HEK293T (cell line): ENCODE measurements around the gene PROK2.

ENCODE experiments used
- CTCF ChIA-PET: fragments of 350-600 bp; formaldehyde crosslinking; extraction: SDS; loops from one replicate; lab custom pipeline; 2021; ENCODE audit warnings: antibody characterized with exemption, inconsistent platforms; lab: Yijun Ruan, JAX
- POLR2A ChIA-PET: fragments of 350-600 bp; formaldehyde crosslinking; extraction: SDS; loops from one replicate; lab custom pipeline; 2020; ENCODE audit warnings: antibody characterized with exemption, inconsistent platforms; lab: Yijun Ruan, JAX
- DNase-seq: peaks from one replicate; pipeline ENCODE4 v3.0.0; 2012; ENCODE audit warnings: mixed read lengths; ENCODE audit errors: extremely low spot score
- ARNT ChIP-seq: fragments of 450-650 bp; IDR thresholded peaks from 2 replicates; pipeline ENCODE4 v1.6.1; 2017; ENCODE audit warnings: mild to moderate bottlenecking
- BHLHE40 ChIP-seq: fragments of 450-650 bp; IDR thresholded peaks from 2 replicates; pipeline ENCODE4 v1.6.1; 2016; ENCODE audit warnings: mild to moderate bottlenecking, moderate library complexity, borderline replicate concordance
- CTBP1 ChIP-seq: fragments of 450-650 bp; IDR thresholded peaks from 2 replicates; pipeline ENCODE4 v1.6.1; 2016; ENCODE audit warnings: borderline replicate concordance
- ELF4 ChIP-seq: fragments of 450-650 bp; IDR thresholded peaks from 2 replicates; pipeline ENCODE4 v1.6.1; 2017; ENCODE audit warnings: antibody characterized with exemption
- FOXA1 ChIP-seq: fragments of 450-650 bp; IDR thresholded peaks from 2 replicates; pipeline ENCODE4 v1.6.1; 2016; ENCODE audit warnings: mild to moderate bottlenecking
- FOXK2 ChIP-seq: fragments of 450-650 bp; IDR thresholded peaks from 2 replicates; pipeline ENCODE4 v1.6.1; 2016; ENCODE audit warnings: mild to moderate bottlenecking
- FOXM1 ChIP-seq: fragments of 450-650 bp; IDR thresholded peaks from 2 replicates; pipeline ENCODE4 v1.6.1; 2017; ENCODE audit warnings: mild to moderate bottlenecking, borderline replicate concordance
- HDGF ChIP-seq: fragments of 450-650 bp; IDR thresholded peaks from 2 replicates; pipeline ENCODE4 v1.6.1; 2017; ENCODE audit warnings: antibody characterized with exemption, borderline replicate concordance
- L3MBTL2 ChIP-seq: fragments of 450-650 bp; conservative IDR thresholded peaks from 2 replicates; pipeline ENCODE4 v1.6.1; 2016; ENCODE audit warnings: mild to moderate bottlenecking
- LEF1 ChIP-seq: fragments of 450-650 bp; IDR thresholded peaks from 2 replicates; pipeline ENCODE4 v1.6.1; 2017; ENCODE audit warnings: mild to moderate bottlenecking, borderline replicate concordance
- NFRKB ChIP-seq: fragments of 450-650 bp; IDR thresholded peaks from 2 replicates; pipeline ENCODE4 v1.6.1; 2016; ENCODE audit warnings: mild to moderate bottlenecking, moderate library complexity
- PKNOX1 ChIP-seq: fragments of 450-650 bp; IDR thresholded peaks from 2 replicates; pipeline ENCODE4 v1.6.1; 2016
- SP1 ChIP-seq: fragments of 450-650 bp; IDR thresholded peaks from 2 replicates; pipeline ENCODE4 v1.6.1; 2017
- SUZ12 ChIP-seq: fragments of 450-650 bp; IDR thresholded peaks from 2 replicates; pipeline ENCODE4 v1.6.1; 2016; ENCODE audit warnings: mild to moderate bottlenecking
- TARDBP ChIP-seq: fragments of 450-650 bp; IDR thresholded peaks from 2 replicates; pipeline ENCODE4 v1.6.1; 2016
- ZNF384 ChIP-seq: fragments of 450-650 bp; IDR thresholded peaks from 2 replicates; pipeline ENCODE4 v1.6.1; 2016

PROK2 gene

GRCh38 chr3:71816767-71817156, 31.8 kb upstream of the PROK2 start:
- CTCF ChIA-PET = interaction anchor here (0.6 kb wide), 1 partner anchor 12 kb away, joined by 5 read pairs; no protein-coding TSS in a partner anchor
- no peak for TF ChIP-seq SP1
- TF ChIP-seq LEF1 = no peak
- no peak for TF ChIP-seq HDGF
- TF ChIP-seq CTBP1 = no peak
- TF ChIP-seq FOXM1 = no peak
- no peak for TF ChIP-seq FOXK2
- no peak for TF ChIP-seq SUZ12
- no peak for TF ChIP-seq ZNF384
- TF ChIP-seq TARDBP = no peak
- no peak for TF ChIP-seq NFRKB
- TF ChIP-seq L3MBTL2 = no peak
- TF ChIP-seq PKNOX1 = no peak
- TF ChIP-seq BHLHE40 = no peak
- POLR2A ChIA-PET = no interaction called here
- no peak for DNase-seq

GRCh38 chr3:71815340-71816067, 30.6 kb upstream of the PROK2 start:
- ChIA-PET CTCF (no interaction called here), POLR2A (no interaction called here)
- no peak for TF ChIP-seq ARNT
- no peak for TF ChIP-seq BHLHE40
- no peak for TF ChIP-seq PKNOX1
- TF ChIP-seq FOXM1 = no peak
- TF ChIP-seq CTBP1 = no peak
- no peak for TF ChIP-seq FOXA1
- TF ChIP-seq LEF1 = no peak
- no peak for TF ChIP-seq TARDBP
- no peak for TF ChIP-seq ELF4
- no peak for TF ChIP-seq L3MBTL2
- no peak for TF ChIP-seq NFRKB
- no peak for TF ChIP-seq SP1
- no peak for TF ChIP-seq ZNF384
- no peak for TF ChIP-seq HDGF
- TF ChIP-seq SUZ12 = no peak
- no peak for TF ChIP-seq FOXK2
- no peak for DNase-seq

GRCh38 chr3:71813704-71814103, 28.8 kb upstream of the PROK2 start:
- ChIA-PET POLR2A (no interaction called here), CTCF (no interaction called here)
- DNase-seq = no peak
- TF ChIP-seq HDGF (no peak), ARNT (no peak), ZNF384 (no peak), NFRKB (no peak), FOXA1 (no peak), BHLHE40 (no peak), L3MBTL2 (no peak), LEF1 (no peak), ELF4 (no peak)

GRCh38 chr3:71813073-71813472, 28.1 kb upstream of the PROK2 start:
- no peak for DNase-seq
- ChIA-PET POLR2A (no interaction called here), CTCF (no interaction called here)
- TF ChIP-seq SP1 = no peak
- no peak for TF ChIP-seq ELF4
- no peak for TF ChIP-seq L3MBTL2
- TF ChIP-seq TARDBP = no peak
- TF ChIP-seq BHLHE40 = no peak

- ChIA-PET POLR2A (no interaction called here), CTCF (interaction anchor here (0.6 kb wide), 1 partner anchor 26 kb away, joined by 3 read pairs; no protein-coding TSS in a partner anchor)
- DNase-seq = no peak
- TF ChIP-seq ZNF384 (no peak), CTBP1 (no peak), BHLHE40 (no peak), L3MBTL2 (no peak), FOXA1 (no peak), ELF4 (no peak), ARNT (no peak), SUZ12 (no peak), TARDBP (no peak)
Measured at GRCh38 chr3:71810056-71810455, 25.1 kb upstream of the PROK2 start.

GRCh38 chr3:71809321-71810026, 24.5 kb upstream of the PROK2 start:
- ChIA-PET CTCF (interaction anchor here (0.6 kb wide), 1 partner anchor 26 kb away, joined by 3 read pairs; no protein-coding TSS in a partner anchor), POLR2A (no interaction called here)
- DNase-seq = no peak
- TF ChIP-seq L3MBTL2 = no peak
- TF ChIP-seq CTBP1 = no peak
- no peak for TF ChIP-seq ZNF384
- no peak for TF ChIP-seq BHLHE40
- no peak for TF ChIP-seq FOXK2
- TF ChIP-seq SUZ12 = no peak
- no peak for TF ChIP-seq TARDBP

- POLR2A ChIA-PET = no interaction called here
- no peak for DNase-seq
- no peak for TF ChIP-seq CTBP1
- TF ChIP-seq TARDBP = no peak
- TF ChIP-seq NFRKB = no peak
- no peak for TF ChIP-seq L3MBTL2
- no peak for TF ChIP-seq BHLHE40
- TF ChIP-seq FOXA1 = no peak
- TF ChIP-seq SP1 = no peak
- CTCF ChIA-PET = no interaction called here
Measured at GRCh38 chr3:71806736-71807135, 21.8 kb upstream of the PROK2 start.
